GM18505 (cell line): ENCODE results near the gene GPR157.

Experiments used
- ATAC-seq: cut with Tn5 transposase; IDR thresholded peaks from one replicate; pipeline ENCODE4 v1.9.1; 2021; ENCODE audit not compliant: unreplicated experiment
- POLR2A ChIP-seq: IDR thresholded peaks from 4 replicates; pipeline ENCODE4 v1.6.1; 2011; ENCODE audit warnings: borderline replicate concordance; ENCODE audit not compliant: insufficient read depth, insufficient read length; ENCODE audit errors: extremely low read depth

The GPR157 gene

GRCh38 chr1:9066945-9067807 lies 61.7 kb downstream of the GPR157 start:
- no peak for ATAC-seq
- TF ChIP-seq POLR2A: no peak

- no peak for ATAC-seq
- TF ChIP-seq POLR2A: no peak
These were observed 63.6 kb downstream of the GPR157 start for GRCh38 chr1:9065213-9065751.

- TF ChIP-seq POLR2A: no peak
- no peak for ATAC-seq
These were observed 66.1 kb downstream of the GPR157 start for GRCh38 chr1:9062846-9063245.

- ATAC-seq: no peak
- no peak for TF ChIP-seq POLR2A
These were observed 66.9 kb downstream of the GPR157 start for GRCh38 chr1:9062021-9062471.

- TF ChIP-seq POLR2A: peak; percentile 15
- no peak for ATAC-seq
These were observed 67.5 kb downstream of the GPR157 start for GRCh38 chr1:9061252-9061960.

GRCh38 chr1:9059891-9060744 lies 68.8 kb downstream of the GPR157 start:
- ATAC-seq: no peak
- no peak for TF ChIP-seq POLR2A

- TF ChIP-seq POLR2A: no peak
- no peak for ATAC-seq
These were observed 70.4 kb downstream of the GPR157 start for GRCh38 chr1:9058465-9058864.

GRCh38 chr1:9057851-9058250 lies 71.1 kb downstream of the GPR157 start:
- no peak for ATAC-seq
- TF ChIP-seq POLR2A: no peak

GRCh38 chr1:9052272-9053049 lies 76.4 kb downstream of the GPR157 start:
- ATAC-seq: no peak
- TF ChIP-seq POLR2A: no peak

GRCh38 chr1:9051379-9051778 lies 77.5 kb downstream of the GPR157 start:
- TF ChIP-seq POLR2A: no peak
- no peak for ATAC-seq

- ATAC-seq: no peak
- no peak for TF ChIP-seq POLR2A
These were observed 78.1 kb downstream of the GPR157 start for GRCh38 chr1:9050803-9051202.
